ENCODE measurements around the gene CRYBA4.

CRYBA4 gene

GRCh38 chr22:26660961-26661578, 39.3 kb downstream of the CRYBA4 start:
- no peak for DNase-seq (ENCODE audit: low spot score)

- DNase-seq (ENCODE audit: low spot score) = no peak
Observed at GRCh38 chr22:26662160-26662559, 40.4 kb downstream of the CRYBA4 start.

GRCh38 chr22:26663374-26663923, 41.7 kb downstream of the CRYBA4 start:
- DNase-seq (ENCODE audit: low spot score) = no peak

DNA sequence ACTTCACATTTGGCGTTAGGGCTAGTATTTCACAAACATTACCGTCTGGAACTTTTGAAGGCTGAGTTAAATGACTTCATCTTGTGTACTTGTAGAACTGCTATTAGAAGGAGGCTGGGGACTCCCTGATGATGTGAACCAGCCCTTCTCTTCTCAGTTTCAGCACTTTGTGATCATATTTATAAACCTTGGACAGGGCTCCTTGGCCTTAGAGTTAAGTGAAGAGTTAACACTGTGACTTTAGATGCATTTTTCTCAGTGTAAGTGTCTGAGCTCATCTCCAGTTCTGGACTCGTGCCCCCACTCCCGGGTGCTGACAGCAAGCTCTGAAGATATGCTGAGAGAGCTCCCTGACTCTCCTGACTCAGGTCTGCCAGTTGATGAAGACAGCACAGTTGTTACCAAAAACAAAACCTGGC, 44.1 kb downstream of the CRYBA4 start:
- no peak for DNase-seq (ENCODE audit: low spot score)

DNA sequence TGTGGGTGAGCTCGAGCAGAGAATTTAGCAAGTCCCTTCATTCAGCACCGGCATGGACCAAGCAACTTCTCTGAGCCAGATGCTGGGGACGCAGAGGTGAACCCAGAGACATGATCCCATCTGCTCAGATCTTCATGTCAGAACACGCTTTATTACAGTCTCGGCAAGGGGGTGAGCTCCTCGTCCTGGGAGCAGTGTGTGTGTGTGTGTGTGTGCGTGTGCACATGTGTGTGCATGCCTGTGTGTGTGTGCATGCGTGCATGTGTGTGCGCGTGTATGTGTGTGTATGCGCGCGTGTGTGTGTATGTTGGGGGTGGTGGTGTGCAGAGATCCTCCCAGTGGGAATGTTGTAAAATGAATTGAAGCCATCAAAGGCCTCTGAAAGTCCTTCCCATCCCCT, 45.4 kb downstream of the CRYBA4 start:
- DNase-seq (ENCODE audit: low spot score) = no peak

GRCh38 chr22:26669060-26669481, 47.3 kb downstream of the CRYBA4 start:
- no peak for DNase-seq (ENCODE audit: low spot score)

- DNase-seq (ENCODE audit: low spot score) = no peak
Observed at GRCh38 chr22:26670459-26670858, 48.7 kb downstream of the CRYBA4 start.

DNA sequence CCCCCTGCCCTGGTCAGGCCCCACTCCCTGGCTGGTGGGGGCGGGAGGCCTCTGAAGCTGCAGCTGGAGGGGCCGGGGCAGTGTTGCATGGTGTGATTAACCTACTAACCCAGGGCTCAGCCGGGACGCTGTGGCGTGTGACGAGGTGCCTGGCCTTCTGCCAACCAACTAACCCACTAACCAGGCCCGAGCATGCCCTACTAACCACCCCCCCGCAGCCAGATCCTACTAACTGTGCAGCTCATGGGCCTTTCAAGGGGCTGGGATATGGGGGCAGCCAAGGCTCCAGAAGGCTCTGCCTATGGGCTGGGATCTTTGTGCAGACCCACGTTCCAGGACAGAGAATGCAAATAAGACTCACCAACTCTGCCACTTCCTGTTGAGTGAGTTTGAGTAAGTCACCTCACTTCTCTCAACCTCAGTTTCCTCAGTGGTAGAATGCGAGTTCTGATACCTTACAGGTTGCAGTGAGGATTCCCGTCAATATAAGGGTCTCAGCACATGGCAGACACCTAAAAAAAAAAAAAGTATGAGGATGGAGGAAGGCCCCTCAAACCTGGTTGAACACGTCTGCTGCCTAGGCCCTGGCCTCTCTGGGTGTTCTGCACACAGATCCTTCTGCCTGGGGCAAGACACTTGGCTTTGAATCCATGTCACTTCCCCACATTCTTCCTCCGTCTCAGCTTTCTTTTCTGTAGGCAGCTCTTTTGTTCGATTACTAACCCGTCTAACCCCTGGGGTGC, 49.7 kb downstream of the CRYBA4 start:
- no peak for DNase-seq (ENCODE audit: low spot score)

- DNase-seq (ENCODE audit: low spot score) = no peak
Observed at GRCh38 chr22:26672060-26672471, 50.3 kb downstream of the CRYBA4 start.

- DNase-seq (ENCODE audit: low spot score) = peak; percentile 79
Observed at GRCh38 chr22:26672590-26673468, 51.1 kb downstream of the CRYBA4 start.

GRCh38 chr22:26673486-26673885, 51.7 kb downstream of the CRYBA4 start:
- DNase-seq (ENCODE audit: low spot score) = peak; percentile 25

DNA sequence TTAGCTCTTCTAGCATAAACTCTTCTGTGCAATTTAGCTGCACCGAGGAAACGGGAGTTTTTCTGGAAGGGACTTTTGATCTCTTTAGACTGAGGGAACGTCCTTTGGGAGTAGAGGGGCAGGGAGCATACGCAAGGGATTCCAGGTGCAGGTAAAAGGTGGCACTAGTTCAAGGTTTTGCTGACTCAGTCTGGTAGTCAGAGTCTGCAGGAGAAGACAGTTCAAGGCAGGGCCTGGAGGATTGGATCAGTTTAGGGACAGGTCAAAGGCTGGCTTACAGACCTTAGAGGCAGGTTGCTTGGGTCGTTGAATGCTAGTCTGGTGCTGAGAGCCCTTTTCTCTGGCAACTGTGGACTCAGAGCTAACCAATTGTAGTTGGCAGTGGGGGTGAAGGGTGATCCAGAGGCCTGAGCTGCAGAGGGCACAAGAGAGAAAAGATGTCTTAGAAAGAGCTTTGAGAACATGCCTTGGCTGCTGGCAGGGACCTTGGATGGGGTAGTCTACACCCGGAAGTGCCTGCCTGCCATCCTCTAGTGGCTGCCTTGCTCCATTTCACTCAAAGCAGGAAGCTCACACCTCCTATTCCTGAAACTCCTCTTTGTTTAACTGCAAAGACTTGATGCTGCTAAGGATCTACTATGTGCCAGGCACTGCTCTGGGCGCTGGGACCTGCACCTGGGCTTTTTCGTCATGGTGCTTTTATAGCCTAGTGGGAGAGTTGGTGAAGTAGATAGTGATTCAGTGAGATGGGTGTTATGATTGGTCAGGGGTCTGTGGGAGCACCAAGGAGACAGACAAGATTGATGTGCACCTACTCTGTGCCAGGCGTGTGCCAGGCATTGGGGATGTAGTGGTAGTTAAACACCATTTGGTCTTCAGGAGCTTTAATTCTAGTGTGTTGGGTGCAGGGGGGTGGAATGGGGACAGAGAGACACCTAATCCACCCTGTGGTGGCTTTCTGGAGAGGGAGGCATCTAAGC, 52.7 kb downstream of the CRYBA4 start:
- DNase-seq (ENCODE audit: low spot score) = no peak

GRCh38 chr22:26675687-26676268, 54.0 kb downstream of the CRYBA4 start:
- no peak for DNase-seq (ENCODE audit: low spot score)

DNA sequence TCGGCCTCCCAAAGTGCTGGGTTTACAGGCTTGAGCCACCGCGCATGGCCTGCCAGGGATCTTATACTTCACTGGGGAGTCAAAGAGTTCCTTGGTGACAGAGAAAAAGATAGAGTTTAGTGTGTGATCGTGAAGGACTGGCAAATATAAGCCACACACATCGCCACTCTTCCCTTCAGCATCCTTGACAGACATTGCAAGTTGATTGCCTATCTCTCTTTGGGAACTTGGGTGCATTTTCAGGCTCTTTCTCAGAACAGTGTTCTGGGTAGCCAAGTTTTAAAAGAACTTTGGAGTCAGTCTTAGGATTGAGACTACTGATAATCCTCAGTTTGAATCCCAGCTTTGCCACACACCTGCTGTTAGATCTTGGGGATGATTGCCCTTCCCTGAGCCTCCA, 55.5 kb downstream of the CRYBA4 start:
- DNase-seq (ENCODE audit: low spot score) = no peak

GRCh38 chr22:26679003-26679629, 57.4 kb downstream of the CRYBA4 start:
- DNase-seq (ENCODE audit: low spot score) = peak; percentile 62
